GM18873 (cell line): ENCODE results near the gene NOXA1.
"Not testable (repeated sequence)": the region's sequence is repeated elsewhere in the genome, so short reads cannot be mapped to it uniquely, and the experiment has no call there.

ENCODE experiments used
- ATAC-seq: cut with Tn5 transposase; IDR thresholded peaks from one replicate; pipeline ENCODE4 v1.9.1; 2021; ENCODE audit warnings: mild to moderate bottlenecking, moderate library complexity, moderate number of reproducible peaks; ENCODE audit not compliant: unreplicated experiment, low FRiP score

The NOXA1 gene, protein sequence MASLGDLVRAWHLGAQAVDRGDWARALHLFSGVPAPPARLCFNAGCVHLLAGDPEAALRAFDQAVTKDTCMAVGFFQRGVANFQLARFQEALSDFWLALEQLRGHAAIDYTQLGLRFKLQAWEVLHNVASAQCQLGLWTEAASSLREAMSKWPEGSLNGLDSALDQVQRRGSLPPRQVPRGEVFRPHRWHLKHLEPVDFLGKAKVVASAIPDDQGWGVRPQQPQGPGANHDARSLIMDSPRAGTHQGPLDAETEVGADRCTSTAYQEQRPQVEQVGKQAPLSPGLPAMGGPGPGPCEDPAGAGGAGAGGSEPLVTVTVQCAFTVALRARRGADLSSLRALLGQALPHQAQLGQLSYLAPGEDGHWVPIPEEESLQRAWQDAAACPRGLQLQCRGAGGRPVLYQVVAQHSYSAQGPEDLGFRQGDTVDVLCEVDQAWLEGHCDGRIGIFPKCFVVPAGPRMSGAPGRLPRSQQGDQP

DNA sequence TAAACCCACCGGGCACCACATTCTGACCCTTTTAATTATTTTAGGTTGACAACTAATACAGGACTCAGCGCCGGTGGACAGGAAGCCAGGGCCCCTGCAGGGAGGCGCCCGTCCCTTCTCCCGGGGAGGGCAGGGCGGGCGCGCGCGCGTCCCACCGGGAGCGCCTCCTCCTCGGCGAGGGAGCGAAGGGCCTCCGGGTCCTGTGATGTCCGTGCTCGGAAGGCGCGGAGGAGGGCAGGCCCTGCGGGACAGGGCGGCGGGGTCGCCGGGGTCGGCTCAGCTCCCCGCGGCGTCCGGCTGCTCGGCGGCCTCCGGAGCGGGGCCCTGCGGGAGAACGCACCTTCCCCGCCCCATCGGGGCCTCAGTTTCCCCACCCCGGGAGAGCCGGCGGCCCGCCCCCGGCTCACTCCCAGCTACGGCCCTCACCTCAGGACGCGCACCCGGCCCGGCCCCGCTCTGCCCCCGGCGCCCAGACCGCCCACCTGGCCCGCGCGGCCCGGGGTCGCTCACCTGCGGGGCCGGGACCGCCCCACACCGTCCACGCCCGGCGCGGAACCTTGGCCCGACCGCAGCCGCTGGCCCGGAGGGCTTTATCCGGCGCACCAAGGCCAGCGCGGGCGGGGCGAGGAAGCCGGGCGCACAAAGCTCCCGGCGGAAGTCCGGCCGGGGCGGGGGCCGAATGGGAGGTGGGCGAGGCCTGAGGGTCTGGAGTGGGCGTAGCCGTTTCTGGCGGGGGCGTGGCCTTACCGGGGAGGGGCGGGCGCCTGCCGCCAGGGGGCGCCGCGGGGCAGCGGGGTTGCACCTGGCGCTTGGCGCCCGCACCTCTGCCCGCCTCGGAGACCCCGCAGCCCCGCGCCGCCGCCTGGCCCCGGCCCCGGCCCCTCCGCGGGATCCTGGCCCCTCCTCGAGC, at the start of gene NOXA1, which contains the start of gene EXD3:
Gene NOXA1, plus strand, starts transcription at position 790 of the 910 bp plus-strand sequence. CDS start 137 bp downstream, outside the sequence.
Gene EXD3, minus strand, starts transcription at position 559 of the 910 bp plus-strand sequence. CDS start 27,805 bp downstream, outside the sequence.
- peak; percentile 71 for ATAC-seq

GRCh38 chr9:137373611-137373980, 49.6 kb upstream of the NOXA1 start:
- no peak for ATAC-seq

GRCh38 chr9:137374131-137374845, 48.9 kb upstream of the NOXA1 start:
- no peak for ATAC-seq

DNA sequence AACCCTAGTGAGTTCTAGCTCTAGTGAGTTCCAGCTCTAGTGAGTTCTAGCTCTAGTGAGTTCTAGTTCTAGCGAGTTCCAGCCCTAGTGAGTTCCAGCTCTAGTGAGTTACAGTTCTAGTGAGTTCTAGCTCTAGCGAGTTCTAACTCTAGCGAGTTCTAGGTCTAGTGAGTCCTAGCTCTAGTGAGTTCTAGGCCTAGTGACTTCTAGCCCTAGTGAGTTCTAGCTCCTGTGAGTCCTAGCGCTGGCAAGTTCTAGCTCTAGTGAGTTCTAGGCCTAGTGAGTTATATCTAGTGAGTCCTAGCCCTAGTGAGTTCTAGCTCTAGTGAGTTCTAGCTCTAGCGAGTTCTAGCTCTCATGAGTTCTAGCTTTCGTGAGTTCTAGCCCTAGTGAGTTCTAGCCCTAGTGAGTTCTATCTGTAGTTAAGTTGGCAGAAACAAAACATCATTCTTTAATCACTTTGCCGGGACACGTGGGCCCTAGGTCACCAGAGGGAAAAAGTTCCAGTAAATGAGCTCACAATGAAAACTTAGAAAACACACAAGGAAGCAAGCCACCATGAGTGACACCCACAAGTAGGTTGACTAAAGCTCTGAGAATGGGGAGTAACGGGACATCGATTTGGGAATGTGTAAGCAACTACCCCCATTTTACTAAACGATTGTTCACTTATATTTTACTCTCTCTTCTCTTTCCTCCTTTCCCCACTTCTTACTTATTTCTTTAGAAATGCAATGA, 47.7 kb upstream of the NOXA1 start:
- ATAC-seq, result no peak

DNA sequence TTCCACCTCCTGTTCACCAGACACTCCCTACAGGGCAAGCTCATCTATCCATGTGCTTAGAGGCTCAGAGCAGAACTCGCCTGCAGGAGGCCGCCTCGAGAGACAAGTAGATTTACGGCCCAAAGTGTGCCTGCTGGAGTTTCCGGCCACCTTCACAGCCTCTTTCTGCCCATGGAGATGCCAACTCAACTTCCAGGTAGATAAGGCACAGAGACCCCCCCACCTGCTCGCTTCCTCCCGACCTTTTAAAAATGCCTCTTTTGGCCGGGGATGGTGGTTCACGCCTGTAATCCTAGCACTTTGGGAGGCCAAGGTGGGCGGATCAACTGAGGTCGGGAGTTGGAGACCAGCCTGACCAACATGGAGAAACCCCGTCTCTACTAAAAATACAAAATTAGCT, 46.8 kb upstream of the NOXA1 start:
- ATAC-seq, result no peak

GRCh38 chr9:137378688-137379410, 44.3 kb upstream of the NOXA1 start:
- ATAC-seq, result not testable (repeated sequence)

DNA sequence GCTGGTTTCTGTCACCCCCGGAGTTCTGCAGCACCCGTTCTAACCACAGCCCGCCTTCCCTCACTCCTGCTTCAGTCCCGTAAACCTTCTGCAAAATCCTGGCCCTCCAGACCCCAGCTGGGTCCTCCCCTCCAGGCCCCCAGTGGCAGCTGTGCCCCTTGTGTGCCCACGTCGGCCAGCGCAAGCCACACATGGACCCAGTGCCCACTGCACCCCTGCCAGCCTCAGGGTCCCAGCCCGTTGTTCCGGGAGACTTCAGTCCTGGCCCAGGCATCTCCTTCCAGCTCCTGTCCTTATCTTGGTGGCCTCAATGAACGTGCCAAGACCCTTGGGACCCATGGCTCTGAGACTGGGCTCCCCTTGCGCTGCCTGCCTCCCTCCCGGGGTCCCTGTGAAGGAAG, 43.4 kb upstream of the NOXA1 start:
- no peak for ATAC-seq

DNA sequence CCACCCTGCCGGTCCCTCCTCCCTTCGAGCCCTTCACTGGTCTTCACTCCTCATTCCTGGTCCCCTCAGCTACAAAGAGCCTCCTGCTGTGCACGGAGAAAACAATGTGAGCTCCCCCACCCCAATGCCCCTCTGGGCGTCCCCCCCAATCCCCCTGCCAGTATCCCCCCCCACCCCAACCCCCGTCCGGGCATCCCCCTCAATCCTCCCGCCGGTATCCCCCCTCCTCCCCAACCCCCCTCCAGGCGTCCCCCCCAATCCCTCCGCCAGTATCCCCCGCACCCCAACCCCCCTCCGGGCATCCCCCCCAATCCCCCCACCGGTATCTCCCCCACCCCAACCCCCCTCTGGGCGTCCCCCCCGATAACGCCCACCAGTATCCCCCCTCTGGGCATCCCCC, 43.0 kb upstream of the NOXA1 start:
- ATAC-seq, result no peak

GRCh38 chr9:137380606-137381005, 42.6 kb upstream of the NOXA1 start:
- no peak for ATAC-seq

DNA sequence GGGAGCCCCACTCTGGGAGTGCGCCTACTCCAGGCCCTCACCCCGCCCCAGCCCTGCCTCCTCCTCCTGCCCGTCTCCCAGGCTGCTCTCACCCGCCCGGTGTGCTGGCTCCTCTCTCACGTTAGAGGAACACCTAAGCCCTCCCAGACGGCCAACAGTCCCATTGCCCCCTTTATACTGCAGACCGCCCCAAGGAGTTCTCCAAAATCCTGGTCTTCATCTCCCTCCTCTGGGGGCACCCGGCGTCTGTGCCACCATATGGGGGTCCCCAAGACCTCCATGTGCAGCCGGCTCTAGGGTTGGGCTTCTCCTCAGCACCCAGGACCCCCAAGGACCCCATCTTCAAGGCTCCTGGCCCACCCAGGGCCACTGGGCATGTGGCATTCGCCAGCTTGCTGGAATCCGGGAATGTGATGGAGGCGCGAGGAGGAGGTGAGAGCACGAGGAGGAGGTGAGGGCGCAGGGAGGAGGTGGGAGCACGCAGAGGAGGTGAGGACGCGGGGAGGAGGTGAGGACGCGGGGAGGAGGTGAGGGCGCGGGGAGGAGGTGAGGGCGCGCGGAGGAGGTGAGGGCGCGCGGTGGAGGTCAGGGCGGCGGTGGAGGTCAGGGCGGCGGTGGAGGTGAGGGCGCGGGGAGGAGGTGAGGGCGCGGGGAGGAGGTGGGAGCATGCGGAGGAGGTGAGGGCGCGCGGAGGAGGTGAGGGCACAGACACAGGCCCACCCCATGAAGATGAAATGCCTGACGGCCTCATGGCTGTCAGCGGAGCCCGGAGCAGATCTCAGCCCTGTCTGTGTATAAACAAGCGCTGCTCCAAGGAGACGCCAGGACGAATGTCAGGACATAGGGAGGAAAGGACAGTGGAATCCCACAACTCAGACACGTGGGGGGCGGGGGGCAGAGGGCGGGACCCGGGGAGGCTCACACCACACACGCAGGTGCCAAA, 41.4 kb upstream of the NOXA1 start:
- ATAC-seq, result no peak

GRCh38 chr9:137382444-137383080, 40.6 kb upstream of the NOXA1 start:
- ATAC-seq, result no peak

DNA sequence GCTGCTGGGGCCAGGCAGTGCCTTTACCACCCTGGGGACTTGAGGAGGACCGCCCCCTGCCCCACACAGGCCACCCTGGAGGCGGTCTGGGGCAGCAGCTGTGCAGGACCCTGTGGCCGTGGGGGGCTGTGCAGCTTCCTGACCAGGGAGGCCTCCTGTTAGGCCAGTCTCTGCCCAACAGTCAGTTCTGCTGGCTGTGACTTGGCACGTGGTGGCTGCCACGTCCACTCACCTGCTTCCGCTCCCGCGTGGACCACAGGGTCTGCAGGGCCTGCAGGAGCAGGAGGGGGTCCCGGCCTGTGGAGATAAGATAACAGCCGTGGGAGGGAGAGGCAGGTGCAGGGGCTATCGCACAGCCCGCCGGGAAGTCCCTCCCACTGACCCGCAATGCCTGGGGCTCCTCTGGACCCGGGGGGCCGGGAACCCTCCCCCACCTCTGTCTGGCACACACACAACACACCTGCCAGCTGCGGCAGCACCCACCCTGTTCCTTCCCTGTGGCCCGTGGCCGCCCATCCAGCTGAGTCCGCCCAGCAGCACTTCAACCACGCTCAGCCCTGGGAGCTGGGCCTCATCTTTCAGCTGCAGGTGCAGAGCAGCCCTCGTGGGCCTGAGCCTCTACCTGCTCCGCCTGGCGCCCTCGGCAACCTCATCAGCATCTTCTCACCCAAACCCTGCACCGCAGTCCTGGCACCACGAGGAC, 40.0 kb upstream of the NOXA1 start:
- ATAC-seq, result no peak

DNA sequence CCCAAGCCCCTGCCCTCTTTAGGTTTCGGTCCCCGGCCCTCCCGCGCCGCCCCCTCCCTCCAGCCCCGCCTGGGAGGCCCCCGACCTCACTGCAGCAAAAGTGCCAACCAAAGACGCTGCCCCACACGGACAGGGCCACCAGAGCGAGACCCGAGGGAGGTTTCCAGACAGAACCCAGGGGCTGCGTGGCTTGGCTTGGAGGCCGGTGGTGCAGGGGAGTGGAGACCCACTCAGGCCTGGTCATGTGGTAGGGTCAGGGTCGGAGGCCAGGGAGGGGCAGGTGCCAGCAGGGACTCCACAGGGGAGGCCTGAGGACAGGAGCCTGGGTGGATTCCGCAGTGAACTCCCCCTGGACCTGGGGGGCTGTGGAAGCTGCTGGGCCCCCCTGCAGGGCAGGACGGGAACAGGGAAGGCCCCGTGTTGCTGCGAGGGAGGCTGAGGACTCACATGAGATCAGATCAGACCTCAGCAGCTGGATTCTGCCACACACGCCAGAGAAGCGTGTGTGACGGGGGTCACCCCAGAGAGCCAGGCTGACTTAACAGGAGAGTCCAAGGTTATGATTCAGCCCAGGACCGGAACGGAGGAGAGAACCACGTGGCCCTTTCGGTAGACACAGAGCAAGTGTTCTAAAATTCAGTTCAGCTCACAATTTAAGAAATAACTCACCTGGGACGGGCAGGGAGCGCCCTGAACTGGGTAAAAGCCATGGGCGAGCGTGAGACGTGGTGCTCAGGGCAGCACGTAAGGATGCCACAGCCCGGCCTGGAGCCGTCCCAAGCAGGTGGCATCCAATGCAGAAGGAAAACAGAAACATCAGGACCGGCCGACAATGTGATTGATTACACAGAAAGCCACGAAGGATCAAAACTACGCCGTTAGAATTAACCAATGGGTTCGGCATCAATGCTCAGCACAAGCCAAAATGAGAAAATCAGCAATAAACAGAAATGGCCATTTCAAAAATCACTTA, 39.1 kb upstream of the NOXA1 start:
- no peak for ATAC-seq

DNA sequence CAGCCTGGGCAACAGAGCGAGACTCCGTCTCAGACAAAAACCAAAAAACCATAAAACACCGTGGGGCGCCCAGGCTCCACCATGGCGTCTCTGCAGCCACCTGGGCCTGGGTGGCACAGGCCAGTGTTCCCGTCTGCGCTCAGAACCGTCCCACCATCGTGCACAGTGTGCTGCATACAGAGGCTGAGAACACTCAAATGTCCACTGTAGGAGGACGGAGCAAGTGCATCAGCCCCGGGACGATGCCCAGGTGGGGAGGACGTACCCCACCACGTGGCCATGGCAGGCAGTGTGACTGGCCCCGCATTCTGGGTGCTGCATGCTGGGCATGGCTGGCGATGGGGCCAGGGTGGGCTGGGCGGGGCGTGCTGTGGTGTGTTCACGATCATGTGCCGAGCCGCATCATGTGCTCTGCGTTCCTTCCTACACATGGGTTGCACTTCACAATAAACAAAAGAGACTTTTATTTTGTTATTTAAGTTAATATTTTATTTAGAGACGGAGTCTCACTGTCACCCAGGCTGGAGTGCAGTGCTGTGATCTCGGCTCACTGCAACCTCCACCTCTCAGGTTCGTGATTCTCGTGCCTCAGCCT, 38.0 kb upstream of the NOXA1 start:
- no peak for ATAC-seq

GRCh38 chr9:137386507-137387113, 36.6 kb upstream of the NOXA1 start:
- not testable (repeated sequence) for ATAC-seq
